Left lung (tissue), 10 donors: ENCODE results near the gene BCKDK. TPM values are rescaled to one million over a fixed set of nuclear protein-coding genes. Genes with fewer than 3 reads are reported as not detected.

Source experiments
- ATAC-seq: fragments of 200-7000 bp; cut with Tn5 transposase; one replicate; pipeline ENCODE4 v1.9.1; 2020; ENCODE audit warnings: moderate library complexity
- DNase-seq, 4 donors: peaks; one replicate each; pipeline ENCODE4 v3.0.0-alpha.2; 2013 to 2020
- H3K27ac ChIP-seq, 2 donors: fragments of 200-600 bp; sonication (generic) in 1 of 2; one replicate each; pipeline versions ENCODE4 v1.5.0 to v1.8.0; 2020 to 2021
- H3K27me3 ChIP-seq, 2 donors: fragments of 200-600 bp; sonication (generic) in 1 of 2; one replicate each; pipeline versions ENCODE4 v1.5.0 to v1.8.0; 2020 to 2021
- H3K36me3 ChIP-seq, 2 donors: fragments of 200-600 bp; sonication (generic) in 1 of 2; one replicate each; pipeline versions ENCODE4 v1.5.0 to v1.8.0; 2020 to 2021
- H3K4me1 ChIP-seq, 2 donors: fragments of 200-600 bp; one replicate each; pipeline ENCODE4 v1.8.0; 2021
- H3K4me3 ChIP-seq, 2 donors: fragments of 200-600 bp; sonication (generic) in 1 of 2; one replicate each; pipeline versions ENCODE4 v1.5.0 to v1.8.0; 2020 to 2021; ENCODE audit warnings: mild to moderate bottlenecking in 1 of 2
- H3K9me3 ChIP-seq, 2 donors: fragments of 200-600 bp; sonication (generic) in 1 of 2; one replicate each; pipeline versions ENCODE4 v1.5.0 to v1.8.0; 2020 to 2021
- intact Hi-C, 2 donors: fragments of 100-400 bp; cut with DNase I; formaldehyde crosslinking; loops; one replicate each; pipeline versions ENCODE4 v1.11.2 to v1.14.2; 2022
- polyA plus RNA-seq, 6 donors: library from polyadenylated mRNA; unstranded; fragments of 120-200 nt; gene quantifications; one replicate each; pipeline ENCODE4 v1.2.1, GENCODE V29; 2013; ENCODE audit not compliant: insufficient read length in 6 of 6
- total RNA-seq, 2 donors: library from RNA; stranded (reverse); fragmentation: NEBNext Ultra II Directional; extraction: Animal tissue kit (Norgen Biotek cat#: 25700); gene quantifications; one replicate each; pipeline ENCODE4 v1.2.1, GENCODE V29; 2021
- TF ChIP-seq, protein P1 (sequence below), 2 donors: fragments of 200-600 bp; sonication (generic) in 1 of 2; IDR thresholded peaks; one replicate each; pipeline versions ENCODE4 v1.5.0 to v1.8.0; 2021; ENCODE audit warnings: antibody characterized with exemption in 2 of 2
- donor health status: DM: no; HTN: yes; CAD: no.
- donor health status: DM: no; HTN: no; CAD: no.

BCKDK gene
- total and polyA plus RNA-seq, 8 donors: 32.8 to 43.8 (median 38.9) TPM

DNA sequence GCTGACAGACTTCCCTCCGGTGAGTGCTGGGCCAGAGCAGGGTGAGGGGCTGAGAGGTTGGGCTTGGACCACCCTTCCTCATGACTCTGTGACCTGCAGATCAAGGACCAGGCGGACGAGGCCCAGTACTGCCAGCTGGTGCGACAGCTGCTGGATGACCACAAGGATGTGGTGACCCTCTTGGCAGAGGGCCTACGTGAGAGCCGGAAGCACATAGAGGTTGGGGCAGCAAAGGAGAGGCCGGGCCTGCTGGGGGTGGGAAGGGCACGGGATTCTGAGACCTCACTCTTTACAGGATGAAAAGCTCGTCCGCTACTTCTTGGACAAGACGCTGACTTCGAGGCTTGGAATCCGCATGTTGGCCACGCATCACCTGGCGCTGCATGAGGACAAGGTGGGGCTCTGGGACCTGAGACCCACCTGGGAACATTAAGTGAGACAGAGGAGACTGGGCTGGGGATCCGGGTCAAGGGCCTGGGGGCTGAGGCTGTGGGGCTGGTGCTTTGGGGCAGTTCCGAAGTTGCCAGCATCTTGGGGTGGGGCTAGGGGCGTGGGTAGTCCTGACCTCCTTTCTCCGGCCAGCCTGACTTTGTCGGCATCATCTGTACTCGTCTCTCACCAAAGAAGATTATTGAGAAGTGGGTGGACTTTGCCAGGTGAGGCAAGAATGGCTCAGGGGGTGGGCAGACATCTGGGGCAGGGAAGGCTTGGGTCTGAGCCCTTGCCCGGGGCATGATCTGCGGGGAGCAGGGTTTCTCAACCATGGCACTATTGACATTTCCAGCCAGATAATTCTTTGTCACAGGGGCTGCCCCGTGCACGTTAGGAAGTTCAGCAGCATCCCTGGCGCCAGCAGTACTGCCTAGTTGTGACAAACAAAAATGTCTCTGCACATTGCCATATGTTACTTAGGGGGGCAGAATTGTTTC lies 2.2 kb downstream of the BCKDK start:
- Histone ChIP-seq H3K9me3 (no peaks in the 10 kb centered on the region), H3K36me3 (peaks cover 0 to 39% of the 10 kb centered on the region in 2 donors), H3K4me3 (no peak overlapping the region), H3K4me1 (peaks cover 14 to 65% of the 10 kb centered on the region in 2 donors), H3K27ac (no peak overlapping the region), H3K27me3 (no peaks in the 10 kb centered on the region)
- intact Hi-C loops: no loop called here
- ATAC-seq (no peak), DNase-seq (no peak)
- TF ChIP-seq, protein P1, sequence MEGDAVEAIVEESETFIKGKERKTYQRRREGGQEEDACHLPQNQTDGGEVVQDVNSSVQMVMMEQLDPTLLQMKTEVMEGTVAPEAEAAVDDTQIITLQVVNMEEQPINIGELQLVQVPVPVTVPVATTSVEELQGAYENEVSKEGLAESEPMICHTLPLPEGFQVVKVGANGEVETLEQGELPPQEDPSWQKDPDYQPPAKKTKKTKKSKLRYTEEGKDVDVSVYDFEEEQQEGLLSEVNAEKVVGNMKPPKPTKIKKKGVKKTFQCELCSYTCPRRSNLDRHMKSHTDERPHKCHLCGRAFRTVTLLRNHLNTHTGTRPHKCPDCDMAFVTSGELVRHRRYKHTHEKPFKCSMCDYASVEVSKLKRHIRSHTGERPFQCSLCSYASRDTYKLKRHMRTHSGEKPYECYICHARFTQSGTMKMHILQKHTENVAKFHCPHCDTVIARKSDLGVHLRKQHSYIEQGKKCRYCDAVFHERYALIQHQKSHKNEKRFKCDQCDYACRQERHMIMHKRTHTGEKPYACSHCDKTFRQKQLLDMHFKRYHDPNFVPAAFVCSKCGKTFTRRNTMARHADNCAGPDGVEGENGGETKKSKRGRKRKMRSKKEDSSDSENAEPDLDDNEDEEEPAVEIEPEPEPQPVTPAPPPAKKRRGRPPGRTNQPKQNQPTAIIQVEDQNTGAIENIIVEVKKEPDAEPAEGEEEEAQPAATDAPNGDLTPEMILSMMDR (IDR thresholded peaks at IDR 0.05): no peak

DNA sequence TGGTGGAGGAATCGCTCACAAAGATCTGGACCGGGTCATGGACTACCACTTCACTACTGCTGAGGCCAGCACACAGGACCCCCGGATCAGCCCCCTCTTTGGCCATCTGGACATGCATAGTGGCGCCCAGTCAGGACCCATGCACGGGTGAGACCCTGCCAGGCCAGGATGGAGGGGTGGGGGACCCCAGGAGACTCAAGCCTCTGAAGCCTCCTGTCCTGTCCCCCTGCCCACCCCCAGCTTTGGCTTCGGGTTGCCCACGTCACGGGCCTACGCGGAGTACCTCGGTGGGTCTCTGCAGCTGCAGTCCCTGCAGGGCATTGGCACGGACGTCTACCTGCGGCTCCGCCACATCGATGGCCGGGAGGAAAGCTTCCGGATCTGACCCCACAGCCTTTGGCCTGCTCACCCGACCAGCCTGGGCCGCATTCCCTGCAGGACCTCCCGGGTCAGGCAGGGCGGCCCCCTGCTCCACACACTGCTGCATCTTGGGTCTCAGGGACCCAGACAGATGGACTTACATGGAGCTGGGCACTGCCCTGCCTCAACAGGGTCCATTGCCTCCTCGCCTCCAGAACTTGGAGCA lies 3.8 kb downstream of the BCKDK start:
- no peak for ATAC-seq
- no peak overlapping the region for H3K4me3 ChIP-seq
- no peaks in the 10 kb centered on the region for H3K9me3 ChIP-seq
- intact Hi-C loops: no loop called here
- no peak for DNase-seq
- H3K27ac ChIP-seq: peak overlapping the region in 1 of 2 donors; percentile 90
- peaks cover 0 to 39% of the 10 kb centered on the region in 2 donors for H3K36me3 ChIP-seq
- TF ChIP-seq, protein P1 (IDR thresholded peaks at IDR 0.05): no peak
- H3K27me3 ChIP-seq: no peaks in the 10 kb centered on the region
- peaks cover 9 to 74% of the 10 kb centered on the region in 2 donors for H3K4me1 ChIP-seq

DNA sequence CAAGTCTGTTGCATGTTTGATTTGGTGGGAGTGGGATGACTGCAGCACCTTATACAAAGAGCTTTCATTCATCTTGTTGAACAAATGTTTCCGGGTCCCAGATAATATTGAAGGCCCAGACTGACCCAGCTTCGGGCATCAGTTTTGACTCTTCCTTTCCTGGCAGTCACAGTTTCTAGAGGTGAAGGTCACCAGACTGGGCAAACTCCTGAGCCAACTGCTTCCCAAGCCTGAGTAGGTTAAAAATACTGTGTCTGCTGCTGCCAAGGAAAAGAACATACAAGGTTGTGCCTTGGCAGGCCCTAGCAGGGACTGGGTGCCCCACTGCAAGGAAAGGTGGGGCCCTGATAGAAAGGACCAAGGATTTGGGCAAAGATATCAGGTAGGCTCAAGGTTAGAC lies 4.5 kb downstream of the BCKDK start:
- peaks cover 9 to 71% of the 10 kb centered on the region in 2 donors for H3K4me1 ChIP-seq
- peak overlapping the region; percentile 46 to 90 for H3K27ac ChIP-seq
- intact Hi-C loops: no loop called here

DNA sequence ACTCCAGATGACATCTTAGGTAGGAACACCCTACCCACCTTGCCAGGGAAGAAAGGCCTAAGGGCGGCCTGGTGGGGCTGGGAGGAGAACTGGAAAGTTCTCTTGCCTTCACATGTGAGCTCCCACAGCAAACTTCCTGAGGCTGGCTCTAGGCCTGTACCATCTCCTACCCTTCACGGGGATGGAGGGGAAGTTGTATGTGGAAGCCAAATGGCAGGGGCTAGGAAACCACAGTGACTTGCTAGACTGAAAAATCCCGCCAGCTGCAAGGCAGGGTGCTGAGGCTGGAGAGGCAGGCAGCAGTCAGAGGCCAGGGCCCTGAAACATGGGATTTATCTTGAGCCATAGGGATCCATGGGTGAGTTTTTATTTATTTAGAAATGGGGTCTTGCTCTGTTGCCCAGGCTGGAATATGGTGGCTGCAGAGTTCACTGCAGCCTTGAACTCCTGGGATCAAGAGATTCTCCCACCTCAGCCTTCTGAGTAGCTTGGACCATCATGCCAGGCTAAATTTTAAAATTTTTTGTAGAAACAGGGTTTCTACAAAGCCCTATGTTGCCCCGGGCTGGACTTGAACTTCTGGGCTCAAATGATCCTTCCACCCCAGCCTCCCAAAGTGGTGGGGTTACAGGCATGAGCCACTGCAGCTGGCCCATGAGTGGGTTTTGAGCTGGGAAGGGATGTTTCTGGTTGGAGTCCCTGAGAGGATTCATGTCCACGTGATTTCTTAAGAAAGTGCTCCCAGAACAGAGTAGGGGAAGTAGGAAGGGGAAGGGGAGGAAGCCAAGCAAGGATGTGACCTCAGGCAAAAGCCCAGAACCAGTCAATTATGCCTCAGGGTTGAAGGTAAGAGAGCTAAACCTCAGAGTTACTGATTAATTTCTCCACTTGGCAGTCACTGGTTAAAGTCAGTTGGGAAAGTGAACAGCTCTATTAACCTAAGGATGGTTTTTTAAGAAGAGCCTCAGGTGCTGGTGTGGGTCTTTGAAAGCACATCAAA lies 5.2 kb downstream of the BCKDK start:
- H3K27ac ChIP-seq: peak overlapping the region; percentile 46 to 90
- TF ChIP-seq, protein P1 (IDR thresholded peaks at IDR 0.05): no peak
- DNase-seq: peak in 1 of 4 donors; percentile 64
- peaks cover 10 to 71% of the 10 kb centered on the region in 2 donors for H3K4me1 ChIP-seq
- H3K9me3 ChIP-seq: no peaks in the 10 kb centered on the region
- no peak overlapping the region for H3K4me3 ChIP-seq
- peaks cover 0 to 39% of the 10 kb centered on the region in 2 donors for H3K36me3 ChIP-seq
- intact Hi-C loops: no loop called here
- no peak for ATAC-seq
- H3K27me3 ChIP-seq: no peaks in the 10 kb centered on the region

More for the DNA sequence above, 4.5 kb downstream of the BCKDK start:
- H3K9me3 ChIP-seq: no peaks in the 10 kb centered on the region
- H3K27me3 ChIP-seq: no peaks in the 10 kb centered on the region
- no peak for ATAC-seq
- H3K4me3 ChIP-seq: no peak overlapping the region
- no peak for DNase-seq
- peaks cover 0 to 39% of the 10 kb centered on the region in 2 donors for H3K36me3 ChIP-seq
- TF ChIP-seq, protein P1 (IDR thresholded peaks at IDR 0.05): no peak
